Heart right ventricle (tissue), 16 donors: ENCODE results near the gene GHRH. TPM values are rescaled to one million over a fixed set of nuclear protein-coding genes. Genes with fewer than 3 reads are reported as not detected.
A peak's percentile ranks its signal among the peaks of the same experiment; 100 is the strongest.

Source experiments
- ATAC-seq, 8 donors: fragments of 200-7000 bp; cut with Tn5 transposase; one replicate each; pipeline ENCODE4 v1.9.1; 2020; ENCODE audit warnings: mild to moderate bottlenecking in 8 of 8, moderate library complexity in 8 of 8, moderate number of reproducible peaks in 1 of 8
- DNase-seq, 2 donors: peaks; one replicate each; pipeline ENCODE4 v3.0.0-alpha.2; 2020
- H3K27ac ChIP-seq, 10 donors: fragments of 200-600 bp; sonication (generic) in 2 of 10; one replicate each; pipeline versions ENCODE4 v1.5.0 to v1.8.0; 2020 to 2022; ENCODE audit warnings: mild to moderate bottlenecking in 3 of 10
- H3K27me3 ChIP-seq, 7 donors: fragments of 200-600 bp; one replicate each; pipeline ENCODE4 v1.8.0; 2021 to 2022; ENCODE audit warnings: mild to moderate bottlenecking in 2 of 7
- H3K36me3 ChIP-seq, 9 donors: fragments of 200-600 bp; sonication (generic) in 1 of 9; one replicate each; pipeline versions ENCODE4 v1.5.0 to v1.8.0; 2020 to 2022; ENCODE audit warnings: mild to moderate bottlenecking in 2 of 9
- H3K4me1 ChIP-seq, 9 donors: fragments of 200-600 bp; sonication (generic) in 1 of 9; one replicate each; pipeline versions ENCODE4 v1.5.0 to v1.8.0; 2020 to 2022; ENCODE audit warnings: mild to moderate bottlenecking in 4 of 9
- H3K4me3 ChIP-seq, 10 donors: fragments of 200-600 bp; sonication (generic) in 2 of 10; one replicate each; pipeline versions ENCODE4 v1.5.0 to v1.8.0; 2020 to 2022; ENCODE audit warnings: mild to moderate bottlenecking in 7 of 10, moderate library complexity in 2 of 10
- H3K9me3 ChIP-seq, 11 donors: fragments of 200-600 bp in 10 of 11; sonication (generic) in 2 of 11; one replicate each; pipeline versions ENCODE4 v1.5.0 to v1.8.0; 2013 to 2022; ENCODE audit warnings: mild to moderate bottlenecking in 2 of 11, control low read depth in 1 of 11, moderate library complexity in 1 of 11
- WGBS, 2 donors: extraction: QIAGEN DNeasy Blood & Tissue Kit; methylation state at CpG; one replicate each; pipeline ENCODE4 v1.1.7; 2013; ENCODE audit warnings: inconsistent platforms in 1 of 2; 5-methylcytosine and 5-hydroxymethylcytosine counted together
- intact Hi-C, 10 donors: fragments of 100-400 bp; cut with DNase I; formaldehyde crosslinking; loops; one replicate each; pipeline versions ENCODE4 v1.11.1 to v1.14.2; 2022
- polyA plus RNA-seq, 2 donors: library from polyadenylated mRNA; stranded (reverse); fragments of 200-250 nt; gene quantifications; one replicate each; pipeline ENCODE4 v1.2.3, GENCODE V29; 2013
- total RNA-seq, 10 donors: library from RNA; stranded (reverse); fragmentation: NEBNext Ultra II Directional in 3 of 10; extraction: Animal tissue kit (Norgen Biotek cat#: 25700) in 3 of 10; gene quantifications; one replicate each; pipeline versions ENCODE4 v1.2.1 to v1.2.4, GENCODE V29; 2021 to 2023
- TF ChIP-seq, protein P1 (sequence below), 9 donors: fragments of 200-600 bp; sonication (generic) in 2 of 9; IDR thresholded peaks; one replicate each; pipeline versions ENCODE4 v1.5.0 to v1.8.0; 2021 to 2022; ENCODE audit warnings: antibody characterized with exemption in 9 of 9, mild to moderate bottlenecking in 5 of 9, moderate library complexity in 1 of 9
- donor health status: Arrhythmogenic right ventricular cardiomyopathy.
- donor health status: ischemic (EF 13 %, LVEDD 7.1; RV severe dilation, severe dysfunction).
- donor health status: healthy with polysubstance abuse.
- donor health status: DM: no; HTN: yes; CAD: no.
- donor health status: DM: no; HTN: no; CAD: no.
- donor health status: ischemic (EF 25% LVEDD 6.9; RV normal size, moderate dysfunction).
- donor health status: ischemic (EF 25% LVEDD 5.7; RV mildly dilated, moderate dysfunction).
- donor health status: healthy.
- donor health status: DM: yes; HTN: yes; CAD: no.
- donor health status: Ischemic cardiomyopathy.
- donor health status: ischemic (EF 35%, LVEDD 5.7; RV mildly dilated, moderate dysfunction).
- donor health status: nonischemic (EF 11% LVEDD 7.7; RV severe dilation, severe dysfunction).
- donor health status: DM: yes; HTN: yes; CAD: no.
- donor health status: PGD.
- donor health status: ischemic (EF 29% LVEDD 5.4; RV normal size, mild dysfunction).
- donor health status: nonischemic (EF 23%, LVEDD 6.1; RV moderate dilation, normal function).

GHRH gene
- total and polyA plus RNA-seq, 12 donors, result 0.85 to 2.5 (median 1.8) TPM; not detected in 9

DNA sequence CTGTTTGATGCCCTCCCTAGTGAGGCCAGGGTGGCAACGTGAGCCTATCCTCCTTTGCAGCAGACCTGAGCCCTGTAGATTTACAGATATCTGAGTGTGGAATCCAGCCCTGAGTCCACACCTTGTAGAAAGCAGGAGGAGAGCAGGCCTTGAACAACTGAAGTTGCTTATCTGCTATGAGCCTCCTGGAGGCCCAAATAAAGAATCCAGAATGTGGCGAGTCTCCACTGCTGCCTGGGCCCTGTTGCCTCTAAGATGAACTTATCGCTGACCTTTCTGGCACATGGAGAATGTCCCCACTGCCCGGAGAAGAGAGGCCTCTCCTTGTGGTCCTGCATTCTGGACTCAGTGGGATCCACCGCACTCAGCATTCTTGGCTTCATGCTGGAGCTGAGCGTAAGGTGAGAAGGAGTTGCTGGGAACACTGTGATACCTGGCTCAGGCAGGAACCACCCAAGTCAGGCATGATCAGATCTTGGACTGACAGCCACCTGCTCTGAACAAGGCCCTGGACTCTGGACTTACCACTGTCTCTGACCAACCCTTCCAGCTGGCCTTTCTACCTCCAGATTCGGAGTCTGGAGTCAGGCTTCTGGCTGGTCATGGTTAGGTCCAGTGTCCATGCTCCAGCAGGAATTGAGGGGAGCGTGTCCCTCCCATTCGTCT, 22.0 kb upstream of the GHRH start:
- DNase-seq, result no peak
- peaks cover 0 to 5% (median 0%) of the 10 kb centered on the region in 9 donors for H3K4me1 ChIP-seq
- TF ChIP-seq, protein P1, sequence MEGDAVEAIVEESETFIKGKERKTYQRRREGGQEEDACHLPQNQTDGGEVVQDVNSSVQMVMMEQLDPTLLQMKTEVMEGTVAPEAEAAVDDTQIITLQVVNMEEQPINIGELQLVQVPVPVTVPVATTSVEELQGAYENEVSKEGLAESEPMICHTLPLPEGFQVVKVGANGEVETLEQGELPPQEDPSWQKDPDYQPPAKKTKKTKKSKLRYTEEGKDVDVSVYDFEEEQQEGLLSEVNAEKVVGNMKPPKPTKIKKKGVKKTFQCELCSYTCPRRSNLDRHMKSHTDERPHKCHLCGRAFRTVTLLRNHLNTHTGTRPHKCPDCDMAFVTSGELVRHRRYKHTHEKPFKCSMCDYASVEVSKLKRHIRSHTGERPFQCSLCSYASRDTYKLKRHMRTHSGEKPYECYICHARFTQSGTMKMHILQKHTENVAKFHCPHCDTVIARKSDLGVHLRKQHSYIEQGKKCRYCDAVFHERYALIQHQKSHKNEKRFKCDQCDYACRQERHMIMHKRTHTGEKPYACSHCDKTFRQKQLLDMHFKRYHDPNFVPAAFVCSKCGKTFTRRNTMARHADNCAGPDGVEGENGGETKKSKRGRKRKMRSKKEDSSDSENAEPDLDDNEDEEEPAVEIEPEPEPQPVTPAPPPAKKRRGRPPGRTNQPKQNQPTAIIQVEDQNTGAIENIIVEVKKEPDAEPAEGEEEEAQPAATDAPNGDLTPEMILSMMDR (IDR thresholded peaks at IDR 0.05), result no peak
- peaks cover 0 to 18% (median 0%) of the 10 kb centered on the region in 7 donors for H3K27me3 ChIP-seq
- ATAC-seq, result no peak
- no peaks in the 10 kb centered on the region for H3K9me3 ChIP-seq
- intact Hi-C loops, result no loop called here
- no peaks in the 10 kb centered on the region for H3K36me3 ChIP-seq
- H3K4me3 ChIP-seq, result no peak overlapping the region
- H3K27ac ChIP-seq, result no peak overlapping the region
- 88 to 91% methylated on average over 9 of the region's 9 CpGs for WGBS, 2 donors

DNA sequence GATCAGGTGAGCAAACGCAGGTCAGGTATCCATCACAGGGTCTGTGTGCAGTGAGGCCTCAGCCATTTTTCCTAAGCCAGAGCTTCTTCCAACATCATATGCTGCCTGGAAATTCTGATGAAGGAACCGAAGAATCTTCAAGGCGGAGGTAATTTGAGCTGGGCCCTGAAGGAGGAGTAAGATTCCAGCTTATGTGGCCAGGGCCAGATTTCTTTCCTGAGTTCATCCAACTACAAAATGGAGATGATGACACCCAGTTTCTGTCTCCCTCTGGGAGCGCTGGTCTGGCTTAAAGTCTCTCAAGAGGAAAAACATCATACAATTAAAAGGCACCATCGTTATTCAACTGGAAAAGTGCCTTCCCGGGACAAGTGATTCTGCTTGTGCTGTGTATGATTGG, 20.9 kb upstream of the GHRH start:
- H3K4me1 ChIP-seq, result peaks cover 0 to 2% (median 0%) of the 10 kb centered on the region in 9 donors
- ATAC-seq, result peak in 1 of 8 donors; percentile 27
- intact Hi-C loops, result no loop called here
- TF ChIP-seq, protein P1 (IDR thresholded peaks at IDR 0.05), result peak in 5 of 9 donors; percentile 16 to 37 (median 32)
- H3K36me3 ChIP-seq, result no peaks in the 10 kb centered on the region
- no peak overlapping the region for H3K27ac ChIP-seq
- no peak for DNase-seq
- H3K9me3 ChIP-seq, result no peaks in the 10 kb centered on the region
- H3K4me3 ChIP-seq, result no peak overlapping the region
- WGBS, 2 donors, result 60 to 63% methylated on average over 6 of the region's 6 CpGs
- peaks cover 0 to 18% (median 0%) of the 10 kb centered on the region in 7 donors for H3K27me3 ChIP-seq

DNA sequence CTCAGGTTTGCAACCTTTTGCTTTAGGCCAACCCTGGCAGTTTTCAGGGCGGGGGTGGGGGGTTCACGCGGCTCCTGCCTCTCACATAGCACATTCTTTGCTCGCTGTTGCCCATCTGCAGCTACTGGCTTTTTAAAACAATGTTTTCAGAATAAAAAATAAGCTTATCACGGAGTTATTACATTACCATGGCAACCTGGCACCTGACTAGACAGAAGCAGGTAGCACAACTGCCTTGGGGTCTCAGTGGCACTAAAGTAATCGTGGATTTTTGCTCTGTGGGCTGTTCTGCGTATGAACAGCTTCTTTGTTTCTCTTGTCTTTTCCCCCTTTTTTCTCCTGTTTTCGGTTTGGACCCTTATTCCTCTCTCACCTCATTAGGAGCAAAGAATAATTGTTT, 18.8 kb upstream of the GHRH start:
- TF ChIP-seq, protein P1 (IDR thresholded peaks at IDR 0.05), result no peak
- ATAC-seq (no peak), DNase-seq (no peak)
- Histone ChIP-seq H3K27ac (no peak overlapping the region), H3K36me3 (no peaks in the 10 kb centered on the region), H3K4me3 (no peak overlapping the region), H3K4me1 (peaks cover 0 to 23% (median 8%) of the 10 kb centered on the region in 9 donors), H3K9me3 (no peaks in the 10 kb centered on the region), H3K27me3 (peaks cover 0 to 18% (median 0%) of the 10 kb centered on the region in 7 donors)
- intact Hi-C loops, result no loop called here
- 88 to 92% methylated on average over 8 of the region's 8 CpGs for WGBS, 2 donors

DNA sequence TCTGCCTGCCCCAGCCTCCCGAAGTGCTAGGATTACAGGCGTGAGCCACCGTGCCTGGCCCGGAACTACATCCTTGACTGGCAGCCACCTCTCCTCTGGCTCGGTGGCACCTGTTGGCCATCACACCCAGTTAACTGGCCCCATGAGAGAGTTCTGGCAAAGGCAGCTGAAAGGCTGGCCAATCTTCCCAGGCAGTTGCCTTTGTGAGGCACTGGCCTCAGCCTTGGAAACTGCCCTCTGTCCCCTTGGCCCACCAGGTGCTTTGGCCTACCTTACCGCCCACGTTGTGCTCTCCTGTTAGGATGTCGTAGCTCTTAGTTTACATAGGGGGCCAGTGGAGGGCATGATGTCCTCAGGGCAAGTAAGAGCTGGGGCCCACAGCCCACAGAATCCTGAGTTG, 18.2 kb upstream of the GHRH start:
- no peak for ATAC-seq
- Histone ChIP-seq H3K27ac (no peak overlapping the region), H3K4me3 (no peak overlapping the region), H3K4me1 (peaks cover 0 to 27% (median 8%) of the 10 kb centered on the region in 9 donors), H3K36me3 (no peaks in the 10 kb centered on the region), H3K27me3 (peaks cover 0 to 15% (median 0%) of the 10 kb centered on the region in 7 donors), H3K9me3 (no peaks in the 10 kb centered on the region)
- TF ChIP-seq, protein P1 (IDR thresholded peaks at IDR 0.05), result no peak
- WGBS, 2 donors, result 68 to 80% methylated on average over 7 to 8 of the region's 8 CpGs
- DNase-seq, result no peak
- intact Hi-C loops, result loop anchor here in 2 of 10 donors (5.0 kb wide), 2 partner anchors 102 to 107 kb away; no protein-coding TSS in a partner anchor
